Measurements from ENCODE around the gene UGT2A2. TPM values are rescaled to one million over a fixed set of nuclear protein-coding genes. Genes with fewer than 3 reads are reported as not detected.

The UGT2A2 gene
- total and polyA plus RNA-seq, 10 of the 15 experiments (the other 5 are each of a cell fraction or from before 2014, with no cell fraction given) = 0.18 TPM; not detected in 9

- TF ChIP-seq CBX5 (IDR thresholded peaks at IDR 0.05; ENCODE audit: low read depth) = no peak
- TF ChIP-seq E2F4 (IDR thresholded peaks at IDR 0.05; ENCODE audit: low read depth, low read length) = no peak
- no peak for TF ChIP-seq EZH2 (IDR thresholded peaks at IDR 0.05; ENCODE audit: borderline replicate concordance, control insufficient read depth, low read depth, low read length)
- no peak for TF ChIP-seq BMI1 (IDR thresholded peaks at IDR 0.05; ENCODE audit: borderline replicate concordance)
- no peak for TF ChIP-seq POLR2AphosphoS2 (IDR thresholded peaks at IDR 0.05; ENCODE audit: low read depth, low read length)
- TF ChIP-seq TCF7 (IDR thresholded peaks at IDR 0.05; ENCODE audit: borderline replicate concordance) = no peak
- no peak for TF ChIP-seq HCFC1 (IDR thresholded peaks at IDR 0.05; ENCODE audit: low read length)
These were observed 18.7 kb upstream of the UGT2A2 start (continued) for GRCh38 chr4:69658133-69658532.

- ChIA-PET POLR2A (no interaction called here), CTCF (interaction anchor here (1.6 kb wide), 1 partner anchor 8 kb away, joined by 3 read pairs; no protein-coding TSS in a partner anchor), RAD21 (ENCODE audit: unreplicated experiment) (no interaction called here), SMC1A (ENCODE audit: uncharacterized antibody, unreplicated experiment) (no interaction called here)
- H3K79me2 ChIP-seq (ENCODE audit: control insufficient read depth, insufficient read depth, low read length) = no peaks in the 10 kb centered on the region
- DNase-seq (ENCODE audit: low read depth, low spot score) (no peak), FAIRE-seq (no peak), ATAC-seq (no peak)
- H3K4me1 ChIP-seq (ENCODE audit: control insufficient read depth, insufficient read depth, low read length) = no peaks in the 10 kb centered on the region
- intact Hi-C loops (cut with micrococcal nuclease; ENCODE audit: unreplicated experiment) = no loop called here
- no TSS peak for BruUV-seq (replicated peaks)
- H3K4me2 ChIP-seq (ENCODE audit: control insufficient read depth, insufficient read depth) = no peak overlapping the region
- in situ Hi-C loops (cut with MboI) = no loop called here
- H3K27me3 ChIP-seq (replicated peaks in 1 of 2; ENCODE audit: control insufficient read depth in 2 of 2, insufficient read depth in 2 of 2, low read length in 1 of 2) = no peaks in the 10 kb centered on the region
- H3K36me3 ChIP-seq (ENCODE audit: control insufficient read depth in 2 of 2, insufficient read depth in 2 of 2, low read length in 1 of 2) = no peaks in the 10 kb centered on the region
- H4K20me1 ChIP-seq (ENCODE audit: control insufficient read depth, insufficient read depth) = no peaks in the 10 kb centered on the region
- H2AFZ ChIP-seq (ENCODE audit: control insufficient read depth, low read depth, low read length) = no peak overlapping the region
- no peak overlapping the region for H3K27ac ChIP-seq (ENCODE audit: control insufficient read depth, insufficient read depth)
- no peak overlapping the region for H3K4me3 ChIP-seq
- no peak overlapping the region for H3K9ac ChIP-seq (ENCODE audit: control insufficient read depth, insufficient read depth, low read length)
- no peaks in the 10 kb centered on the region for H3K9me3 ChIP-seq (replicated peaks; ENCODE audit: control insufficient read depth, insufficient read depth, low read length)
- WGBS (ENCODE audit: insufficient coverage, insufficient replicate concordance, low lambda C conversion rate, missing lambda C conversion rate) = 45% methylated on average over 6 of the region's 6 CpGs
- TF ChIP-seq PKNOX1 (IDR thresholded peaks at IDR 0.05) (no peak), SIX5 (IDR thresholded peaks at IDR 0.05; ENCODE audit: low read depth, low read length, severe bottlenecking) (no peak), BCL3 (IDR thresholded peaks at IDR 0.05; ENCODE audit: borderline replicate concordance, insufficient read depth, low read depth, low read length, poor library complexity, severe bottlenecking) (no peak), MXI1 (IDR thresholded peaks at IDR 0.05; ENCODE audit: low read depth, low read length) (no peak), FOS (IDR thresholded peaks at IDR 0.05; ENCODE audit: borderline replicate concordance, extremely low read depth, insufficient read length) (no peak), ZNF592 (IDR thresholded peaks at IDR 0.05) (no peak)
These were observed 17.3 kb upstream of the UGT2A2 start for GRCh38 chr4:69656653-69657158.
